PC-3 (cell line): Measurements from ENCODE around the gene ADCY10.

ENCODE experiments used
- CTCF ChIP-seq: fragments of 300-600 bp; sonication (generic); conservative IDR thresholded peaks from 2 replicates; pipeline ENCODE4 v1.5.1; 2017; ENCODE audit warnings: antibody characterized with exemption, low read depth, mild to moderate bottlenecking, low read length
- EZH2 ChIP-seq: fragments of 300-600 bp; sonication (generic); IDR thresholded peaks from one replicate; pipeline ENCODE4 v1.6.1; 2017; ENCODE audit warnings: antibody characterized with exemption, mild to moderate bottlenecking, low read length; ENCODE audit not compliant: unreplicated experiment
- EZH2phosphoT487 ChIP-seq: fragments of 300-600 bp; sonication (generic); IDR thresholded peaks from 2 replicates; pipeline ENCODE4 v1.6.1; 2018; ENCODE audit warnings: mild to moderate bottlenecking, antibody characterized with exemption, low read length, borderline replicate concordance

- TF ChIP-seq CTCF (no peak), EZH2 (no peak), EZH2phosphoT487 (no peak)
Observed at GRCh38 chr1:167899253-167899681, 14.7 kb downstream of the ADCY10 start.
